ENCODE measurements around the gene PIGM.

- TF ChIP-seq CTCF (IDR thresholded peaks at IDR 0.05; ENCODE audit: low read length), result no peak
- TF ChIP-seq EZH2 (IDR thresholded peaks at IDR 0.05; ENCODE audit: borderline replicate concordance, low read length), result no peak
Measured at GRCh38 chr1:159991513-159991912, 40.3 kb downstream of the PIGM start.

All from OCI-LY1 (cell line).